ENCODE data around the gene AKIP1.

Gene AKIP1, protein sequence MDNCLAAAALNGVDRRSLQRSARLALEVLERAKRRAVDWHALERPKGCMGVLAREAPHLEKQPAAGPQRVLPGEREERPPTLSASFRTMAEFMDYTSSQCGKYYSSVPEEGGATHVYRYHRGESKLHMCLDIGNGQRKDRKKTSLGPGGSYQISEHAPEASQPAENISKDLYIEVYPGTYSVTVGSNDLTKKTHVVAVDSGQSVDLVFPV

DNA sequence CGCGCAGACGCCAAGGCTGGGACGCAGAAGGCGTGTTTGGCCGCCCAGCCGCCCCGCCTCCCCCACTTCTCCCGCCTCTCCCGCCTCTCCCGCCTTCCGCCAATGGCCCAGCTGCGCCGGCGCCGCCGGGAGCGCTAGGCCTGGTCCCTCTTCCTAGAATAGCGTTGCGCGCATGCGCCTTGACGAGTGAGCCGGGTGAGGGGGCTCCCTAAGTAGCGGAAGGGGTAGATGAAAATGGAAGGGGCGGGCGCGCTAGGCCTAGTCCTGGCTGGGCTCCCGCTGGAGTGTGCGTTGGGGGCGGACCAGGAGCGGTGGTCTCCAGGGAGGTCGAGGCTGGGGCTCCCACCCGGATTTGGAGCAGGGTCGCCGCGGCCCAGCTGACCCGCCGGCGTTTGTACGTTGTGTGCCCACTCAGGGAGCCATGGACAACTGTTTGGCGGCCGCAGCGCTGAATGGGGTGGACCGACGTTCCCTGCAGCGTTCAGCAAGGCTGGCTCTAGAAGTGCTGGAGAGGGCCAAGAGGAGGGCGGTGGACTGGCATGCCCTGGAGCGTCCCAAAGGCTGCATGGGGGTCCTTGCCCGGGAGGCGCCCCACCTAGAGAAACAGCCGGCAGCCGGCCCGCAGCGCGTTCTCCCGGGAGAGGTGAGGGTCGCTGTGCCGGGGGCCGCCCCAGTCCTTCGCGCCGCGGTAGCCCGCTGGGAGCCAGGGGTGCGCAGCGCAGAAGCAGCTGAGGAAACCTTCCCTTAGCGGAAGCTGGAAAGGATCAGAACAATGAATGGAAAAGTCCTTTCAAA, at the start of gene AKIP1:
AKIP1 (plus strand) TSS at position 161 of the 795 bp plus-strand sequence; CDS start at position 422, 261 bp downstream.
- DNase-seq (ENCODE audit: low read depth): peak; percentile 95
- TF ChIP-seq, protein P1, sequence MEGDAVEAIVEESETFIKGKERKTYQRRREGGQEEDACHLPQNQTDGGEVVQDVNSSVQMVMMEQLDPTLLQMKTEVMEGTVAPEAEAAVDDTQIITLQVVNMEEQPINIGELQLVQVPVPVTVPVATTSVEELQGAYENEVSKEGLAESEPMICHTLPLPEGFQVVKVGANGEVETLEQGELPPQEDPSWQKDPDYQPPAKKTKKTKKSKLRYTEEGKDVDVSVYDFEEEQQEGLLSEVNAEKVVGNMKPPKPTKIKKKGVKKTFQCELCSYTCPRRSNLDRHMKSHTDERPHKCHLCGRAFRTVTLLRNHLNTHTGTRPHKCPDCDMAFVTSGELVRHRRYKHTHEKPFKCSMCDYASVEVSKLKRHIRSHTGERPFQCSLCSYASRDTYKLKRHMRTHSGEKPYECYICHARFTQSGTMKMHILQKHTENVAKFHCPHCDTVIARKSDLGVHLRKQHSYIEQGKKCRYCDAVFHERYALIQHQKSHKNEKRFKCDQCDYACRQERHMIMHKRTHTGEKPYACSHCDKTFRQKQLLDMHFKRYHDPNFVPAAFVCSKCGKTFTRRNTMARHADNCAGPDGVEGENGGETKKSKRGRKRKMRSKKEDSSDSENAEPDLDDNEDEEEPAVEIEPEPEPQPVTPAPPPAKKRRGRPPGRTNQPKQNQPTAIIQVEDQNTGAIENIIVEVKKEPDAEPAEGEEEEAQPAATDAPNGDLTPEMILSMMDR (IDR thresholded peaks at IDR 0.05; ENCODE audit: insufficient read depth, low read depth, low read length, missing control alignments): no peak
- H3K4me3 ChIP-seq (ENCODE audit: low read depth, low read length): peak within 1 kb of the TSS; percentile 86

DNA sequence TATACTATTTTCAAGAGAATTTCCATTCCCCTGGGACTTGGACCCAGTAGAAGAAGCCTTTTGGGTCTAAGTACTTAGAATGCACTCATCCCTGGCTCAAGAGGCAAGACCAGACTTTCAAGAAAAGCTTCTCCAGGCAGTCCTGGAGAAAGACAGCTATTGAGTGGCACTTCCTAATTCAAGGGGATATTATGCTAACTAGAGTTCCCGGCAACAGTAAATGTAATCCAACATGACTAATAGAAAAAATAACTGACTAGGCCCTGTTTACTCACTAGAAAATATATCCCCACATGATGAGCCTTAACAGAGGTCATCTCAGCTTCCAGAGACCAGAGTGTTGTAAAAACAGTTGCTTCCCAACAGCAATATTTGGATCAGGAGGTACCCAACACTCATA, 47.2 kb upstream of the AKIP1 start:
- DNase-seq (ENCODE audit: low read depth): no peak
- no peak overlapping the region for H3K4me3 ChIP-seq (ENCODE audit: low read depth, low read length)
- TF ChIP-seq, protein P1 (IDR thresholded peaks at IDR 0.05; ENCODE audit: insufficient read depth, low read depth, low read length, missing control alignments): no peak

DNA sequence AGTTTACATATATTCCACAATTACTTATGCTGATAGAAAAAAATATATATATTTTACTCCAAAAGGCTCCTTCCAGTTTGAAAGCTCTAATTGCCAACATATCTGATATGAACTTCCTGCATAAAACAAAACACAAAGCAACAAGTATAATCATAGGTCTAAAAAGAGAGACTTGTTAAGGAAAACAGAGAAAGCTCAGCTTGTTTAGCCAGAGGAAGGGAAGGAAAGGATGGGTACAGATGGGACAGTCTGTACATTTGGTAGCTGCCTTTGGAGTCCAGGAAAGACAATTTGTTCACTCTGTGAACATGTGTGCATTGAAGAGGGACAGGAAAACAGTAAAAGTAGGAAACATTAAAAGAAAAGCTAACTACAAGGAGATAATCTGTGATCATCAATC, 45.7 kb upstream of the AKIP1 start:
- no peak for DNase-seq (ENCODE audit: low read depth)
- H3K4me3 ChIP-seq (ENCODE audit: low read depth, low read length): no peak overlapping the region
- TF ChIP-seq, protein P1 (IDR thresholded peaks at IDR 0.05; ENCODE audit: insufficient read depth, low read depth, low read length, missing control alignments): no peak

DNA sequence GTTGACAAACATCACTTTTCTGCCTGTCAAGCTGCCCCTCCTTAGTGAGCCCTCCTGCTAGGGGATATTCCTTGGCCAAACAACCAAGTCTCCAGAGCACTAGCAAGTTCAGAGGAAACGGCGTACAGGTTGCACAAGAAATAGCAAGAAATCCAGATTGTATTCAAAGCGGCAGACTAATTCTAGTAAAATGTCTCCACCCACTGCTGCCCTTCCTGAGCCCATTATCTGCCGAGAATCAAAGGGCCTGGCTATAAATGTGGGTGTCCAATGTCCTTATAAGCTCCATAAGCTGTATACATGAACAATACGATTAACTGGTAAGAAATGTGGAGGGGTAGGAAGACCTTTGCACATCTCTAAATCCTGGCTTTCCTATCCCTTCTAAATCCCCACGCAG, 44.0 kb upstream of the AKIP1 start:
- no peak for DNase-seq (ENCODE audit: low read depth)
- H3K4me3 ChIP-seq (ENCODE audit: low read depth, low read length): no peak overlapping the region
- TF ChIP-seq, protein P1 (IDR thresholded peaks at IDR 0.05; ENCODE audit: insufficient read depth, low read depth, low read length, missing control alignments): no peak

DNA sequence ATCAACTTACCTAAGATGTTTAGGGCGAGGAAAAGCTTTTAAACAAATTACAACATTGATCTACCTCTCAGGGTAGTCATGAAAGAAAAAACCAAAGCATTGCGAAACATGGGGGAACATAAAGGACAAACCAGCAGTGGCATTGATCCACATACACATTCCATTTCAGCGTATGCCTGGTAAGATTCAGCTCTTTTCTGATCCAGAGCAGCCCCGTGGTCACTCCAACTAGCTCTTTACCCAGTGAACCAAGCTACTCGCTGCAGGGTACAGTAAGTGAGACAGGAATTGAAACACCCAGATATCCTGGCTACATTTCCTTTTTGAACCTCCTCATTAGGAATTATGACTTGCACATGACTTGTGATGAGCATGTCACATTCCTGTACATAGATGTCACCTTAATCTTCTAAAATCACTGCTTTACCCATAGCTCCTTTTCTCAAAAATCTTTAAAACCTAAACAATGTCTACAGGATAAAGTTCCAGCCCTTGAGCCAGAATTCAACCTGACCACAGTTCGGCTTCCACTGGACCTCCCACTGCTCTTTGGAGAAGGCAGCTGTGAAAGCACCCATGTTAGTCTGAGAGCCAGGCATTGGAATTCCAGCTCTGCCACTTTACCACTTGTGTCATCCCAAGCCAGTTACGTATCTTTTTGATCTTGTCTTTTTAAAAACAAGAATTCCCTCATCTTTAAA, 42.9 kb upstream of the AKIP1 start:
- no peak overlapping the region for H3K4me3 ChIP-seq (ENCODE audit: low read depth, low read length)
- no peak for DNase-seq (ENCODE audit: low read depth)
- TF ChIP-seq, protein P1 (IDR thresholded peaks at IDR 0.05; ENCODE audit: insufficient read depth, low read depth, low read length, missing control alignments): no peak

DNA sequence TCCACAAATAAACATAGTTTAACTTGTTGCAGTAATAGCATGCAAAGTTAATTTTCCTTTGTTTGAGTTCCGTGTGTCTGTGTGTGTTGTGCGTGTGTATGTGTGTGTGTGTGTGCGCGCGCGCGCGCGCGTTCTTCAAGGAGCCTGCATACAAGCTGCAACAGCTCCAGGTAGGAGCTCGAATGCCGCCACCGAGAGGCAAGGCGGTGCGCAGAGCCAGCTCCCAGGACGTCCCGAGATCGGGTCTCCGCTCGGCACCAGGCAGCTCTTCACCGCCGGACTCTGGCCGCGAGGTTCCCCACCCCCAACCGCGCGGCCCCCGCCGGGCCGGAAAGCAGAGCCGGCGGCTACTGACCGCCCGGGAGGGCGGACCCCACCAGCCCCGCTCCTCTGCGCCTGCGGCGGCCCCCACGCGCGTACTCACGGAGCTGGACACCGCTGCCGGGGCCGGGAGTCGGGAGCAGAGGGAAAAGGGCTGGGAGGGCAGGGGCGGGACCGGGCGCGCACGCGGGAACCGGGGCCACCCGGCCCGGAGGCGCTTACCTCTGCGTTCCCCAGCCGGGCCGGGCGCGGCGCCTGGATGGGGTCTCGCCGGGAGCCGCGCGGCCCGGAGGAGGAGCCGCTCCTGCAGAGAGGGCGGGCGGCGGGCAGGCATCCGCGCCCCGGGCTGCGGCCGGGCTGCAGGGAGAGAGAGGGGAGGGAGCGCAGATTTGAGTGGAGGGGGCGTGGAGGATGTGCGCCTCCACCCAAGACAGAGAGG, 40.4 kb upstream of the AKIP1 start:
- H3K4me3 ChIP-seq (ENCODE audit: low read depth, low read length): peak overlapping the region; percentile 64
- TF ChIP-seq, protein P1 (IDR thresholded peaks at IDR 0.05; ENCODE audit: insufficient read depth, low read depth, low read length, missing control alignments): no peak
- peak; percentile 68 for DNase-seq (ENCODE audit: low read depth)

Measured in GM12865 (cell line).